ENCODE results near the gene TAF1D.

TAF1D gene

GRCh38 chr11:93718057-93718563, 23.2 kb downstream of the TAF1D start:
- DNase-seq = peak; percentile 90

- no peak for DNase-seq
These were observed 23.8 kb downstream of the TAF1D start for GRCh38 chr11:93717501-93717900.

GRCh38 chr11:93715797-93716396, 25.4 kb downstream of the TAF1D start:
- no peak for DNase-seq

- no peak for DNase-seq
These were observed 28.6 kb downstream of the TAF1D start for GRCh38 chr11:93712678-93713077.

GRCh38 chr11:93710239-93710638, 31.1 kb downstream of the TAF1D start:
- DNase-seq = no peak

- no peak for DNase-seq
These were observed 37.1 kb downstream of the TAF1D start for GRCh38 chr11:93704237-93704636.

GRCh38 chr11:93700830-93701229, 40.5 kb downstream of the TAF1D start:
- DNase-seq = no peak

GRCh38 chr11:93697611-93698010, 43.7 kb downstream of the TAF1D start:
- no peak for DNase-seq

- DNase-seq = no peak
These were observed 46.7 kb downstream of the TAF1D start for GRCh38 chr11:93694557-93694956.

GRCh38 chr11:93694109-93694508, 47.2 kb downstream of the TAF1D start:
- peak; percentile 27 for DNase-seq

- DNase-seq = no peak
These were observed 52.1 kb downstream of the TAF1D start for GRCh38 chr11:93689240-93689639.

GRCh38 chr11:93686812-93687211, 54.5 kb downstream of the TAF1D start:
- no peak for DNase-seq

- no peak for DNase-seq
These were observed 55.1 kb downstream of the TAF1D start for GRCh38 chr11:93686226-93686625.
